Inferior parietal cortex (tissue), 1 donor: ENCODE results near the gene RPS6KC1.
"Not testable (repeated sequence)": the region's sequence is repeated elsewhere in the genome, so short reads cannot be mapped to it uniquely, and the experiment has no call there.

Experiments used
- DNase-seq: peaks from one replicate; pipeline ENCODE4 v3.0.0-alpha.2; 2016; ENCODE audit errors: extremely low spot score

The RPS6KC1 gene

DNA sequence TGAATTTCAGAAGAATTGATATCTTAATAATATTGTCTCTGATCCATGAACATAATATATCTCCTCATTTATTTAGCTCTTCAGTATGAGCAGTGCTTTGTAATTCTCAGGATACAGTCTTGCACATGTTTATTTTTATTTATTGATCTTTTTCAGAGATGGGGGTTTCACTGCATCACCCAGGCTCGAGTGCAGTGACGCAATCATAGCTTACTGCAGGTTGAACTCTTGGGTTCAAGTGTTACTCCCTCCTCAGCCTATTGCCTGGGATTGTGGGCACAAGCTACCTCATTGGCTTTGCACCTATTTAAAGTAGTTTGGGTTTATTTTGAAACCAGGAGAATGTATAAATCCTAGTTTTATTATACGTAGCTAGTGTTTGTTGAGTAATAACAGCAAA is 4.7 kb downstream of the RPS6KC1 start:
- no peak for DNase-seq

DNA sequence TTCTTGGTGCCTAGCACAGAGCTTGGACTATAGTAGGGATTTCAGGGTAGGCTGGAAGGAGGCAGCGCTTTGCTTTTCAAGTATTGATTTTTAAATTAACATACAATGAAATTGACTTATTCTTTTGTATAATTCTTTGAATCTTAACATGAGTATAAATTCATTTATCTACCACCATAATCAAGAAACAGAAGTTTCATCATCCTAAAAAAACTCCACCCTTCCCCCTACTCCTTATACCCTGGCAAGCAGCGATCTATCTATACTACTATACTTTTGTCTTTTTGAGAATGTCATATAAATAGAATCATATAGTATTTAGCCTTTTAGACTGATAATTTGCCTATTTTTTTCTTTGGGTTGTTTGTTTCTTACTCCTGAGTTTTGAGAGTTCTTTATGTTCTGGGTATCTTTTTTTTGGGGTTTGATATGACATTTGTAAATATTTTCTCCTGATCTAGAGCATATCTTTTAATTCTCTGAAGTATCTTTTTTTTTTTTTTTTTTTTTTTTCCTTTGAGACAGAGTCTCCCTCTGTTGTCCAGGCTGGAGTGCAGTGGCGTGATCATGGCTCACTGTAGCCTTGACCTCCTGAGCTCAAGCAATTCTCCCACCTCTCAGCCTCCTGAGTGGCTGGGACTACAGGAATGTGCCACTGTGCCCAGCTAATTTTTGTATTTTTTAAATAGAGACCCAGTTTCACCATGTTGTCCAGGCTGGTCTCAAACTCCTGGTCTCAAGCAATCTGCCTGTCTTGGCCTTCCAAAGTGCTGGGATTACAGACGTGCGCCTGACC is 6.4 kb downstream of the RPS6KC1 start:
- DNase-seq, result no peak

DNA sequence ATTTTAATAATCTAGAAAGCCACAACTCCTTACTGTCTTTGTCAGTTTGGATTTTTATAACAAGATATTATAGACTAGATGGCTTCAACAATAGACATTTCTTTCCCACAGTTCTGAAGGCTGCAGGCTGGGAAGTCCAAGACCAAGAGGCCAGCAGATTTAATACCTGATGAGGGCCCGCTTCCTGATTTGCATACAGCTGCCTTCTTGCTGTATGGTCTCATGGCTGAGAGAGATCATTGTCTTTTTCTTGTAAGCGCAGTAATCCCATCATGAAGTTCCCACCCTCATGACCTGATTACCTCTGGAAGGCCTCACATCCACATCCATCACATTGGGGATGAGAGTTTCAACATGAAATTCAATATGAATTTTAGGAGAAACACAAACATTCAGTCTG is 9.8 kb downstream of the RPS6KC1 start:
- no peak for DNase-seq

DNA sequence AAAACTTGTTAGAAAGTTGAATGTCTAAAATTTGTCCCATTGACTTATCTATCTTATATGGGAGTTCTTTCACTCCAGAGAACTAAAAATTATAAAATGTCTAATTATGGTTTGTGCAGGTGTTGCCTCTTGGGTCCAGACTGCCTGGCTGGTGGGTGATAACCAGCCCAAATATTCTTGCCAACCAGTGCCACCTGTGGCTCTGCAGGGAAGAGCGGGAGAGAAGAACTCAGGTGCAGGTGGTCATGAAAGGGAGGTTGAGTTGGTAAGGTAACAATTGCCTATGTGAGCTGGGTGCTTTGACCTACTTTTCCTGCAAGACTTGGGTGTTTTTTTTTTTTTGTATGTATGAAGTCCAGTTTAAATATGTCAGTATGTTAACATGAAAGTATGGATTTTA is 10.2 kb downstream of the RPS6KC1 start:
- DNase-seq, result no peak

DNA sequence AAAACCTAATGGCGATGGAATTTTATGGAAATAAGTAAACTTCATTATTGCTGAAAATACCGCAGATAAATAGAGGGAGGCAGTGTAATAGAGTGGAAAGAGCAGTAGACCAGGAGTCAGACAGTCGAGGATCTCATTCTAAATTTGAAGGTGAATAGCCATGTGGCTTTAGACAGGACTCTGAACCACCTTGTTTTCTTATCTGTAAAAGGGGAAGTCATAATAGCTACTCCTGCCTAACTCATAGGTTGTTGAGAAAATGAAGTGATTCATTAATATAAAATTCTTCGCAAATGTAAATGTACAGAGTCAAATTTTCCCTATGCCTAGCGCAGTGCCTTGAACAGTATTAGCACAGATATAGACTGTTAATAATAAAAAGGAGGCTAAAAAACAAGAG is 14.8 kb downstream of the RPS6KC1 start:
- no peak for DNase-seq

DNA sequence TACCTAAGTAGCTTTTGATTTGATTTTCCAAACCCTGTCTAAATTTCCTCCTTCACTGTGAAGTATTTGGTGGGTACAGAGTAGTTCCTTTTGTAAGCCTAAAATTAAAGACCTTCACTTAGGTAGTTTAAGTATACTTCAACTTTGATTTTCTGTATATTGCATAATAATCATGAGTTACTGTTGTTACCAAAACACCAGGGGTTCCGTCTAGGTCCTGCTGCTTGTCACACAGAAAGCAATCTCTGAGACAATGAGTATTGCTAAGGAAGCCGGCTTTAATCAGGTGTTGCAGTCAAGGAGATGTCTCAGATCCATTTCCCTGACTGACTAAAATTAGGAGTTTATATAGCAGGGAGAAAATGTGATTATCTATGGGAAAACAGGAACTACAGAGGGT is 15.3 kb downstream of the RPS6KC1 start:
- no peak for DNase-seq

DNA sequence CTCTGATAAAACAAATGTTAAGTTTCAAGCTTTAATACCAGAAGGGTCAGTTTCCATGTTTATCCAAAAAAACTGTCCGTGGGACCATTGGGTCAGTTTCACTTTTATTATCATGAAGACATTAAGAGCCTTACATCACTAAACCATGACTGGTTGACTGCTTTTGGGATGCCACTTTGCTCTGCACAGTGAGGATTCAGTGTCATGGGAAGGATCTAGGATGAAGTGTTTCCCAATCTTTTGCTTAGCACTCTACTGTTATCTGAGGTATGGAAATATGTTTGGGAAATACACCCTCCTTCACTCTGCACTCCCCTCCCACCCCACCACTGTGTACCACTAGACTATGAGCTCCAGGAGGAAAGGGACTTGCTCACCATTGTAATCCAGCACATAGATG is 16.3 kb downstream of the RPS6KC1 start:
- DNase-seq, result no peak

DNA sequence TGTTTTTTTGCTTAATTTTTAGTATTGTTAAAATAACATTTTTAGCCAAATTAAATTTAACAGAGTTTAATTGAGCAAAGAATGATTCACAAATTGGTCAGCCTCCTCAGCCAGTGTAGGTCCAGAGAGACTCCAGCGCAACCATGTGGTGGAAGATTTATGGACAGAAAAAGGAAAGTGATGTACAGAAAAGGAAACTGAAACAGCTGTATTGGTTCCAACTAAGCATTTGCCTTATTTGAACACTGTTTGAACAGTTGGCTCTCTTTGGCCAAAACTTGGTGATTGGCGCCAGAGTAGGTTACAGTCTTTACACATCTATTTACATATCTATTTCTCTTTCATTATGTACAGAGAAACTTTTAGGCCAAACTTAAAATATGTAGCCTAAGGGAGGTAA is 19.4 kb downstream of the RPS6KC1 start:
- no peak for DNase-seq

DNA sequence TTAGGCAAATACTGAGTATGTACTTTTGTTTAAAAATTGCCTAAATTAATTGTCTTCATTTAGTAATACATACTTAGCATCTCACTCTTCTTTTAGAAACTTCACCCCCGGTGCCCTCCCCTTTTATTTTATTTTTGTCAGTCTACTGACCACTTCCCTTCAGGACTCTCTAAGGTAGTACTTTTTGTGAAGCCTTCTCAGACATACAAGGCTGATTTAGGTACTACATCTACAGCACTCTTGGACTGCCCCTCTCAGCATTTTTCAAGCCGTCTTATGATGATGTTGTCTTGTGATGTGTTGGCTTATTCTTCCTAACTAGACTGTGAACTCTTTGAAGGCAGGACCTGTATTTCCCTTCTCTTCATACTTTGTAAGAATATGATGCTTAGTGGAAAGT is 24.7 kb downstream of the RPS6KC1 start:
- DNase-seq, result no peak

DNA sequence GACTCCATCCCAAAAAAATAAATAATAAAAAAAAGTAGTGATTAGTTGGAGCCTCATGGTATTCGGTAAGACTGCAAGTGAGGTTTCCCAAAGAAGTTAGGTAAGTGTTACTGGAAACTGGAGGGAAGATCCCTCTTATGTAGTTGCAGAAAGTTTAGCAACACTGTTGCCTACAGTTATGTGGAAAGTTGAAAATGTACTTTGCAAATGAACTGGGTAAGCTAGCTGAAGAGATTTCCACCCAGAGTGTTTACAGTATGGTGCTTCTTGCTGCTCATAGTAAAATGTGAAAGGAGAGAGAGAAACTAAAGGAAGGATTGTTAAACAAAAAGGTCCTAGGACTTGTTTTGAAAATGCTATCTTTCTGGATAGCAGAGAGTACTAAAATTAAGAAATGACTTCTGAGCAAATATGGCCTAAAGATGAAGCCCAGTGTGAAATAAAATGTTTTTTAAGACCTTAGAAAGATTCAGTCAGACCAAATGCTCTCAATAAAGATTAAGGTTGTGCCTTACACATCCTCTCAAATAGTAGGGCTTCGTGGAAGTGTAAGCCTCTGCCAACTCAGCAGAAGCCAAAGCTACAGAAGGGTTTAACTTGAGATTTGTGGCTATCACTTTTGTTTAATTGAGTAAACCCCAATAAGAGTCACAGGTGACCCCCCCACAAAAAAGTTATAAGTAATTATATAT is 31.5 kb downstream of the RPS6KC1 start:
- no peak for DNase-seq

DNA sequence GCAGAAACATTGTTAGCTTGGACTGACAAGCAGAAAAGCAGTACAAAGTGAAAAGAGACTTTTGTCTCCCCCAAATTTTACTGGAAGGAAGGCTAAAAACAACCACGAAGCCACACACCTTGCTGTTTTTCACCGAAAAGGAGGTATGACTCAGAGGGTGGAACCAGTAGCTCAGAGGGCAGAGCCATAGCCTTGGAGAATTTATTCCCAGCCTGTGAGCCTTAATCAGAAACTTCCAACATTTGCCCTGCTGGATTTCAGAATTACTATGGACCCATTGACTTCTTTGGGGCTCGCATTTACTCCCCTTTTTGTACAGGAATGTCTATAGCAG is 32.0 kb downstream of the RPS6KC1 start:
- DNase-seq, result no peak

DNA sequence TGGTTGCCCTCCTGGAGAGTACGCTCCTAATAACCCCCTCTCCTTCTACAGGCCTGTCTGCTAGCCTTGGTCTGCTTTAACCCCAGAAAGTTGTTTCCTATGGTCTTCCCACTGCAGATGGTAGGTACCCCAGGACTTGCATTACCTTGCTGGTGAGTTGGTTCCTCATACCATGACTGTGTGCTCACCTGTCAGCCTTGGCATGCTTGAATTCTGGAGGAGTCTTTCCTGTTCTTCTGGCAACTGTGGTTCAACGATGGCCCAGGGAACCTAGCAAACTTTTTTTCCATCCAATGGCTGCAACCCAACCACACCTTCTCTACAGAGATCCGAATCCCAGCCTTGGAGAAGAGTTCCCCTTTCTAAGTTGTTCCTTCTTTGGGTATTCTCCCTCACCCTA is 36.9 kb downstream of the RPS6KC1 start:
- DNase-seq, result no peak

DNA sequence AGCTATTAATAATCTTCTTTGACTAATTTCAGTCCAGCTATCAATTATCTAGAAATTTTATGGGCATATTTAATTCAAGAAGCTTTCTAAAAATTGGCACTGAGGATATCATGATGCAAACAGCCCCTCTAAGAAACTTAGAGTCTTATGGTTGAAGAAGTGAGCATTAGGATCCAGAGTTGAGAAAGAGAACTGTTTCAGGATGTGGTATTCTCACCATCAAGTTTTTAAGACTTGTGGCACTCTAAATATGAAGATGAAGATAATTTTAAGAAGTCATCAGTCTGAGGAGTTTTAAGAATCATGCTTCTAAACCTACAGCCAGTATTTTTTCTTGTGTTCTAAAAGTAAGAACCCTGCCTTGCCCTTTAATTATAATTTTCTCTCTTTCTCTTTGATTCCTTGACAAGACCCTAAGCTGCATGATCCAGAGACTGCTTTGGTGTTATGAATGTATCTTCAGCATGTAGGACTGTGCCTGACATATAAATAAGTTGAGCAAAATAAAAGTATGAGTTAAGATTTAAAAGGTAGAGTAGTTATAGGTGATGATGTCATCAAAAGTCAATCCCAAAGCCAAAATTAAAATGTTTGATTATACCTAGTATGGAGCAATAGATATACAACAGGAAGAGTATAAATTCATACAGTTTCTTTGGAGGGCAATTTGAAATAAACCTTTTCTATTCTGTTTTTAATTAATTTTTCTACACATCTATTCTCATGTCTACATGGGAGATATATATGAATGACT is 39.1 kb downstream of the RPS6KC1 start:
- DNase-seq, result no peak

DNA sequence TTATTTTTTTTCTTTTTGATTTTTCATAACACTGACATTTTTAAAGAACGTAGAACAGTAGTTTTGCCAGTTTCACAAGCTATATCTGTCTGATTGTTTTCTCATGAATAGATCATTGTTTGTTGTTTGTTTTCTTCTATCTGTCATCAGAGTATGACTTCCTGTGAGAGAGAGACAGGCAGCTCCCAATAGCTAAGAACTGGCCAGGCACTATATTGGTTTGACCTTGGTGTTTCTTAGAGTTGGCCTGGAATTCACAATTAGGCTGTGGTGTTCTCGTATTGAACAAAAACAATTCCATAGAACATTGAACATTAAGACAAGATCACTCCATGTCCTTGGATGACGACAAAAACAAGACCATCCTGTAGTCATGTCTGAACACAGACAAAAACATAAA is 43.4 kb downstream of the RPS6KC1 start:
- DNase-seq, result peak; percentile 49

DNA sequence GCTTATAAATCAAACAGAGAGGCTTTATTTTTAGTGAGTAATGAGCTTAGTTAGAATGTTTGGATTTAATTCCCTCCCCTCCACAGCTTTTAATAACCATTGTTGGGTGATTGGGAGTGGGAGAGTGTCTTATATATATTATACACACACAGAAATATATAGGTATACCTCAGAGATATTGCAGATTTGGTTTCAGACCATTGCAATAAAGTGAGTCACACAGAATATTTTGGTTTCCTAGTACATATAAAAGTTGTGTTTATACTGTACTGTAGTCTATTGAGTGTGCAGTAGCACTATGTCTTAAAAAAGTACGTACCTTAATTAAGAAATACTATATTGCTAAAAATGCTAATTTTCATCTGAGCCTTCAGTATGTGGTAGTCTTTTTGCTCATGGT is 44.4 kb downstream of the RPS6KC1 start:
- no peak for DNase-seq

DNA sequence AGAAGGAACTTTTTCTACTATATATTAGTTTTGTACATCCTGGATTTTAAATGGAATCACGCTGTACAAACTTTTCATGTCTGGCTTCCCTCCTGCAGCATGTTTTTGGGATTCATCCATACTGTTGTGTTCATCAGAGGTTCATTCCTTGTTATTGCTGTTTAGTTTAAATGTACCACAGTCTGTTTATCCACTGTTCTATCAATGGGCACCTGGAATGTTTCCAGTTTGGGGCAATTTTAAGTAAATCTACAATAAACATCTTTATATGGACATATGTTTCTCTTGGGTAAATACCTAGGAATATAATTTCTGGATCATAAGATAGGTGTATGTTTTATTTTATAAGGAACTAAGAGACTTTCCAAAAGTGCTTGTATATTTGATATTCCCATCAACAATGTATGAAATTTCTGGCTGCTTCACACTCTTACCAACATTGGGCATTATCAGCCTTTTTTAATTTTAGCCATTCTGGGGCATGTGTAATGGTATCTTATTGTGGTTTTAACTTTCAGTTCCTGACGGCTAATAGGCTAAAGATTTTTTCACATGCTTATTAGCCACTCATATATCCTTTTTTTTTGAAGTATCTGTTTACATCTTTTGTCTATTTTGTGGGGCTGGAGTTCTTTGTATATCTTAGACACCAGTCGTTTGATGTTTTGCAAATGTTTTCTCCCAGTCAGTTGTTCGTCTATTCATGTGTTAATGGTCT is 48.8 kb downstream of the RPS6KC1 start:
- no peak for DNase-seq

DNA sequence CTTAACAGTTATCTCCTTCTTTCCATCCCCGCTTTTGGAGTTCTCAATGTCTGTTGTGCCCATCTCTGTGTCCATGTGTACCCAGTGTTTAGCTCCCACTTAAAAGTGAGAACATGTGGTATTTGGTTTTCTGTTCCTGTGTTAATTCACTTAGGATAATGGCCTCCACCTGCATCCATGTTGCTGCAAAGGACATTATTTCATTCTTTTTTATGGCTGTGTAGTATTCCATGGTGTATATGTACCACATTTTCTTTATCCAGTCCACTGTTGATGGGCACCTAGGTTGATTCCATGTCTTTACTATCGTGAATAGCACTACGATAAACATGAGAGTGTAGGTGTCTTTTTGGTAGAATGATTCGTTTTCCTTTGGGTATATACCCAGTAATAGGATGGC is 49.5 kb downstream of the RPS6KC1 start:
- DNase-seq, result not testable (repeated sequence)

DNA sequence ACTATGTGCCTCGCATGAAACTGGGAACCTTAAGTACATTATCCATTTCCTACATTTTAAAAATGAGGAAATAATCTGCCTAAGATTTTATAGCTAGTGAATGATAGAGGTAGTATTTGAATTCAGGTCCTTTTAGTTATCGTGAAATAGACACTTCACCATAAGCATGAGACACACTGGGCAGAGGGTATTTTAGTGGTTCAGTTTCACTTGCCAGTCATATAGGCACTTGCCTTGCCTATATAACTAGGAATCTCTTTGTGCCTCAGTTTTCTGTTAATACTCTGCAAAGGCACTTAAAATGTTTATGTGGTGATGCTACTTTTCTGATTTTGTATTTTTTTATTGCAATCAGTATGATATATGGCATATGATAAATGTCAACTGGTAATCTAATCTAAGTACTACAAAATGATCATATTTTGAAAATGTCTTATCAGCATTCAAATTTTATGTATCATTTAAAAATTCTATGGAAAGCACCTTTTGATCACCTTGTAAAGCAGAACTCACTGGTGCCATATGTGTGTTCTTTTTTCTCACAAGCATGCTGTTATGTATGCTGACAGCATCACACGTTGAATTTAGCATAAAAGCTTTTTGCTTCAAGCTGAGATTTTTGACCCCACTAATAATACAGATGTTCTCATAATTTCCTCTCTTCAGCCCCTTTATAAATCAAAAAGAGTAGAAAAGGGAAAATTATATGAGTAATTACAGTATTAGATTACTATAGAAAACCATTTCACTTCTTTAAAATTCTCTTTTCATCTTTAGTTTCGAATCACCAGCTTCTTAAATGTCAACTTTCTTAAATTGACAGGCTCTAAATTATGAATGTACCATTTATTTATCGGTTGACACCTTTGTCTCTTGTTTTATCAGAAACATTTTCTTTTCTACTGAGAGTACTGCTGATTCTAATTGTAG is 52.6 kb downstream of the RPS6KC1 start:
- DNase-seq, result no peak

DNA sequence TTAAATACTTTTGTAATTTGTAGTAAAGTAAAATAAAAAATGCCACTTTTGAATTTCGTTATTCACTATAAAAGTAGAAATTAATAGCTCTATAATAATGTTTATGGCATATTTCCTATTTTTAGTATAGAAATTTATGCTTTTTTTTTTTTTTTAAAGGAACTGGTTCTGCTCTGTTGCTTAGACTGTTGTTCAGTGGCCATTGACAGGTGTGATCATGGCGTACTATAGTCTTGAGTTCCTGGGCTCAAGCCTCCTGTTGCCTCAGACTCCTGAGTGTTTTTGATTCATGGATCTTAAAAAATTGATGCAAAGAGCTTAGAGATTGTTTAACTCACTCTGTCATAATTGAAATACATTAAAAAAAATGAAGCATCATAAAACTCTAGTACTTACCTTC is 53.6 kb downstream of the RPS6KC1 start:
- DNase-seq, result no peak

DNA sequence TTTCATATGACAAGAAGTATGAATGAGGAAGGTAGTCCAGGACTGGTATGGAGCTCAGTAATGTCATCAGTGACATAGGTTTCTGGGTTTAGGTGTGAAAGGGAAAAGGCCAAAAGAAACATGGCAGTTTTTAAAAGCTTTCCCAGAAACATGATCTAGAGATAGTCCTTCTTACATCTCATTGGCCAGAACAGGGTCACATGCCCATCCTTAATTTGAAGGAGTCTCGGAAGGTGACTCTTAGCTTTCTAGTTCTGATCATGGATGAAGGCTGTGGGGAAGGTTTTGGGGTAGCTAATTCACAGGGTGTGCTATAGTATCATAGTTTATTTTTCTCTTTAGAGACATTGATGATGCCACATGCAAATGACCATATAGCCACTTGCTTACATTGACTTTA is 55.3 kb downstream of the RPS6KC1 start:
- no peak for DNase-seq

DNA sequence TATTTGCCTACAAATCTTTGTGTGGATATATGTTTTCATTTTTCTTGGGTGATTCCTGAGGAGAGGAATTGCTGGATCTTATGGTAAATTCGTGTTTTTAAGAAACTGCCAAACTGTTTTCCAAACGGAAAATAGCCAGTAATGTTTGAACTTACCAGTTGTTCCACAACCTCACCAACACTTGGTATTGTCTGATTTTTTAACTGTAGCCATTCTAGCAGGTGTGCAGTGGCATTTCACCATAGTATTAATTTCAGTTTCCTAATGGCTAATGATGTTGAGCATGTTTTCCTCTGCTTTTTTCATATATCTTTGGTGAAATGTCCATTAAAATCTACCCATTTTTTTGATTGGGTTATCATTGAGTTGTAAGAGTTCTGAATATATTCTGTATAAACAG is 56.6 kb downstream of the RPS6KC1 start:
- DNase-seq, result no peak
